WTC11 (cell line): ENCODE measurements around the gene SLC12A6. TPM values are rescaled to one million over a fixed set of nuclear protein-coding genes. Genes with fewer than 3 reads are reported as not detected.

Source experiments
- ATAC-seq: fragments of 200-7000 bp; cut with Tn5 transposase; 2 replicates; pipeline ENCODE4 v1.10.0; 2021; ENCODE audit warnings: mild to moderate bottlenecking, moderate library complexity
- CTCF ChIA-PET: fragments of 300-600 bp; sonication (Branson Sonifier 250); formaldehyde crosslinking; loops from one replicate; lab custom pipeline; 2021; ENCODE audit warnings: antibody characterized with exemption; lab: Charles Lee
- POLR2A ChIA-PET: fragments of 350-600 bp; sonication (Branson Sonifier 250); formaldehyde crosslinking; loops from one replicate; lab custom pipeline; 2021; ENCODE audit warnings: antibody characterized with exemption; lab: Charles Lee
- DNase-seq: peaks from one replicate; pipeline ENCODE4 v3.0.0; 2021; ENCODE audit warnings: low spot score
- H3K27ac Mint-ChIP-seq: 2 replicates; pipeline ENCODE4 v1.8.0; 2021; ENCODE audit warnings: mixed read lengths
- H3K27me3 Mint-ChIP-seq: 2 replicates; pipeline ENCODE4 v1.8.0; 2021; ENCODE audit warnings: low read depth, mild to moderate bottlenecking, moderate library complexity, mixed read lengths
- H3K36me3 Mint-ChIP-seq: 2 replicates; pipeline ENCODE4 v1.8.0; 2021; ENCODE audit warnings: mixed read lengths
- H3K4me1 Mint-ChIP-seq: 2 replicates; pipeline ENCODE4 v1.8.0; 2022; ENCODE audit warnings: mixed read lengths
- H3K4me3 Mint-ChIP-seq: 2 replicates; pipeline ENCODE4 v1.8.0; 2021; ENCODE audit warnings: mild to moderate bottlenecking, moderate library complexity, mixed read lengths
- H3K9me3 Mint-ChIP-seq: 2 replicates; pipeline ENCODE4 v1.8.0; 2021; ENCODE audit warnings: mixed read lengths
- ATF2 ChIP-seq: sonication (generic); formaldehyde crosslinking; IDR thresholded peaks from 2 replicates; pipeline ENCODE4 v1.8.1; 2022; ENCODE audit warnings: low read depth, missing genetic modification reagents, borderline replicate concordance
- ATF6 ChIP-seq: sonication (generic); formaldehyde crosslinking; IDR thresholded peaks from 2 replicates; pipeline ENCODE4 v1.8.1; 2023; ENCODE audit warnings: mild to moderate bottlenecking, missing genetic modification reagents
- CBFB ChIP-seq: sonication (generic); formaldehyde crosslinking; IDR thresholded peaks from 2 replicates; pipeline ENCODE4 v1.8.1; 2022; ENCODE audit warnings: mild to moderate bottlenecking, low read depth, missing genetic modification reagents
- CREB1 ChIP-seq: sonication (generic); formaldehyde crosslinking; IDR thresholded peaks from 2 replicates; pipeline ENCODE4 v1.8.0; 2023; ENCODE audit warnings: mild to moderate bottlenecking, missing genetic modification reagents
- E2F1 ChIP-seq: sonication (generic); formaldehyde crosslinking; IDR thresholded peaks from 2 replicates; pipeline ENCODE4 v1.8.0; 2022; ENCODE audit warnings: mild to moderate bottlenecking, missing genetic modification reagents
- EMX1 ChIP-seq: fragments of 250-450 bp; sonication (Bioruptor Pico); IDR thresholded peaks from 2 replicates; pipeline ENCODE4 v1.8.0; 2021; ENCODE audit warnings: mild to moderate bottlenecking
- ESRRA ChIP-seq: sonication (generic); formaldehyde crosslinking; IDR thresholded peaks from 2 replicates; pipeline ENCODE4 v1.8.1; 2022; ENCODE audit warnings: mild to moderate bottlenecking, missing genetic modification reagents, borderline replicate concordance
- FOXK1 ChIP-seq: sonication (generic); formaldehyde crosslinking; IDR thresholded peaks from 2 replicates; pipeline ENCODE4 v1.8.0; 2022; ENCODE audit warnings: mild to moderate bottlenecking, moderate library complexity, missing genetic modification reagents
- HMGXB4 ChIP-seq: sonication (generic); formaldehyde crosslinking; IDR thresholded peaks from 2 replicates; pipeline ENCODE4 v1.8.1; 2023; ENCODE audit warnings: mild to moderate bottlenecking, moderate library complexity, missing genetic modification reagents
- IRF1 ChIP-seq: sonication (generic); formaldehyde crosslinking; IDR thresholded peaks from 2 replicates; pipeline ENCODE4 v1.8.0; 2023; ENCODE audit warnings: missing genetic modification reagents
- JAZF1 ChIP-seq: fragments of 250-450 bp; sonication (Bioruptor Pico); IDR thresholded peaks from 2 replicates; pipeline ENCODE4 v1.9.0; 2021; ENCODE audit warnings: moderate library complexity, mild to moderate bottlenecking, inconsistent platforms
- KAT7 ChIP-seq: sonication (generic); formaldehyde crosslinking; IDR thresholded peaks from 2 replicates; pipeline ENCODE4 v1.8.1; 2023; ENCODE audit warnings: missing genetic modification reagents, mild to moderate bottlenecking, borderline replicate concordance
- MAX ChIP-seq: sonication (generic); formaldehyde crosslinking; IDR thresholded peaks from 2 replicates; pipeline ENCODE4 v1.8.0; 2022; ENCODE audit warnings: mild to moderate bottlenecking, missing genetic modification reagents
- NR1H2 ChIP-seq: sonication (generic); formaldehyde crosslinking; IDR thresholded peaks from 2 replicates; pipeline ENCODE4 v1.9.0; 2021; ENCODE audit warnings: mild to moderate bottlenecking, moderate library complexity, missing genetic modification reagents
- NR3C1 ChIP-seq: sonication (generic); formaldehyde crosslinking; conservative IDR thresholded peaks from 2 replicates; pipeline ENCODE4 v1.8.1; 2023; ENCODE audit warnings: low read depth, mild to moderate bottlenecking, missing genetic modification reagents
- OVOL2 ChIP-seq: fragments of 250-450 bp; sonication (Bioruptor Pico); IDR thresholded peaks from 2 replicates; pipeline ENCODE4 v1.9.0; 2021; ENCODE audit warnings: mild to moderate bottlenecking, borderline replicate concordance
- SOX15 ChIP-seq: fragments of 250-450 bp; sonication (Bioruptor Pico); IDR thresholded peaks from 2 replicates; pipeline ENCODE4 v1.9.0; 2021; ENCODE audit warnings: mild to moderate bottlenecking
- STAT6 ChIP-seq: sonication (generic); formaldehyde crosslinking; conservative IDR thresholded peaks from 2 replicates; pipeline ENCODE4 v1.8.1; 2023; ENCODE audit warnings: mild to moderate bottlenecking, low read depth, missing genetic modification reagents, moderate library complexity
- TEAD1 ChIP-seq: sonication (generic); formaldehyde crosslinking; IDR thresholded peaks from 2 replicates; pipeline ENCODE4 v1.8.0; 2022; ENCODE audit warnings: mild to moderate bottlenecking, missing genetic modification reagents
- ZNF219 ChIP-seq: sonication (generic); formaldehyde crosslinking; IDR thresholded peaks from 2 replicates; pipeline ENCODE4 v1.8.0; 2023; ENCODE audit warnings: missing genetic modification reagents, mild to moderate bottlenecking, borderline replicate concordance
- ZNF232 ChIP-seq: sonication (generic); formaldehyde crosslinking; IDR thresholded peaks from 2 replicates; pipeline ENCODE4 v1.8.0; 2022; ENCODE audit warnings: mild to moderate bottlenecking, missing genetic modification reagents
- ZNF416 ChIP-seq: fragments of 250-450 bp; sonication (Bioruptor Pico); IDR thresholded peaks from 2 replicates; pipeline ENCODE4 v1.9.0; 2021; ENCODE audit warnings: mild to moderate bottlenecking, inconsistent platforms
- ZNF423 ChIP-seq: fragments of 250-450 bp; sonication (Bioruptor Pico); IDR thresholded peaks from 2 replicates; pipeline ENCODE4 v2.1.2; 2022; ENCODE audit warnings: mild to moderate bottlenecking, moderate library complexity
- ZNF671 ChIP-seq: fragments of 250-450 bp; sonication (Bioruptor Pico); IDR thresholded peaks from 2 replicates; pipeline ENCODE4 v1.8.0; 2021; ENCODE audit warnings: mild to moderate bottlenecking
- total RNA-seq: library from RNA; stranded (reverse); gene quantifications from 3 replicates; pipeline ENCODE4 v1.2.3, GENCODE V29; 2021

Gene SLC12A6
- total RNA-seq, 1 experiment from 2014 or later: 16.2 TPM

GRCh38 chr15:34325368-34325767, 12.2 kb downstream of the SLC12A6 start:
- POLR2A ChIA-PET: no interaction called here
- no peak overlapping the region for H3K4me3 Mint-ChIP-seq
- H3K4me1 Mint-ChIP-seq: no peaks in the 10 kb centered on the region

GRCh38 chr15:34324933-34325332, 12.6 kb downstream of the SLC12A6 start:
- TF ChIP-seq ZNF219 (CRISPR knock-in tag): no peak
- TF ChIP-seq SOX15 (CRISPR knock-in tag): no peak
- TF ChIP-seq MAX: no peak
- TF ChIP-seq NR3C1: no peak
- TF ChIP-seq ZNF423 (CRISPR knock-in tag): no peak
- no peak for TF ChIP-seq NR1H2 (CRISPR knock-in tag)
- TF ChIP-seq ZNF416 (CRISPR knock-in tag): no peak
- TF ChIP-seq STAT6 (CRISPR knock-in tag): no peak
- TF ChIP-seq JAZF1: no peak
- no peak for TF ChIP-seq HMGXB4 (CRISPR knock-in tag)
- TF ChIP-seq FOXK1 (CRISPR knock-in tag): no peak
- no peak for TF ChIP-seq ZNF232 (CRISPR knock-in tag)
- TF ChIP-seq KAT7: no peak
- TF ChIP-seq IRF1 (CRISPR knock-in tag): no peak
- TF ChIP-seq ZNF671 (CRISPR knock-in tag): no peak
- no peak for TF ChIP-seq ESRRA
- TF ChIP-seq TEAD1 (CRISPR knock-in tag): no peak
- TF ChIP-seq, all 79 proteins: peak for 0
- no peaks in the 10 kb centered on the region; the same call in 1 of the 2 replicates for H3K27me3 Mint-ChIP-seq
- H3K9me3 Mint-ChIP-seq: peaks cover 12% of the 10 kb centered on the region
- peaks cover 3% of the 10 kb centered on the region; the same call in 1 of the 2 replicates for H3K36me3 Mint-ChIP-seq
- H3K4me1 Mint-ChIP-seq: no peaks in the 10 kb centered on the region
- no peak overlapping the region for H3K27ac Mint-ChIP-seq
- DNase-seq (no peak), ATAC-seq (no peak)
- CTCF ChIA-PET: interaction anchor here (1.0 to 1.4 kb wide), 2 partner anchors 13 to 18 kb away, joined by 3 to 4 read pairs; partner anchors contain the start of genes NOP10, NUTM1 and SLC12A6
- POLR2A ChIA-PET: no interaction called here
- H3K4me3 Mint-ChIP-seq: no peak overlapping the region

More at GRCh38 chr15:34325368-34325767, 12.2 kb downstream of the SLC12A6 start:
- no peak for ATAC-seq
- Mint-ChIP-seq H3K36me3 (peaks cover 3% of the 10 kb centered on the region; the same call in 1 of the 2 replicates), H3K27me3 (no peaks in the 10 kb centered on the region; the same call in 1 of the 2 replicates), H3K27ac (no peak overlapping the region), H3K9me3 (peaks cover 12% of the 10 kb centered on the region)
- DNase-seq: no peak
- CTCF ChIA-PET: interaction anchor here (1.0 to 1.4 kb wide), 2 partner anchors 13 to 18 kb away, joined by 3 to 4 read pairs; partner anchors contain the start of genes NOP10, NUTM1 and SLC12A6
- no peak for TF ChIP-seq CREB1

GRCh38 chr15:34323217-34323616, 14.4 kb downstream of the SLC12A6 start:
- peaks cover 8% of the 10 kb centered on the region for H3K4me1 Mint-ChIP-seq
- CTCF ChIA-PET: no interaction called here
- peaks cover 12% of the 10 kb centered on the region for H3K9me3 Mint-ChIP-seq
- no peak overlapping the region for H3K4me3 Mint-ChIP-seq
- no peak for DNase-seq
- H3K27ac Mint-ChIP-seq: no peak overlapping the region
- no peak for ATAC-seq
- H3K36me3 Mint-ChIP-seq: peaks cover 3% of the 10 kb centered on the region; the same call in 1 of the 2 replicates
- H3K27me3 Mint-ChIP-seq: no peaks in the 10 kb centered on the region
- POLR2A ChIA-PET: no interaction called here
- TF ChIP-seq E2F1 (CRISPR knock-in tag): no peak
- no peak for TF ChIP-seq ATF6
- TF ChIP-seq CREB1: no peak
- no peak for TF ChIP-seq ESRRA
- no peak for TF ChIP-seq CBFB
- TF ChIP-seq EMX1 (CRISPR knock-in tag): no peak
- no peak for TF ChIP-seq ATF2 (CRISPR knock-in tag)
- no peak for TF ChIP-seq OVOL2
